ENCODE data around the gene NCS1.
A peak's percentile ranks its signal among the peaks of the same experiment; 100 is the strongest.

NCS1 gene

GRCh38 chr9:130172161-130172857, at the start of gene NCS1:
NCS1 (plus strand) TSS chr9:130172404; CDS start chr9:130172664, 260 bp downstream.
- DNase-seq = peak; percentile 85

GRCh38 chr9:130122456-130122855, 49.7 kb upstream of the NCS1 start:
- no peak for DNase-seq

- DNase-seq = no peak
Measured at GRCh38 chr9:130124085-130124860, 47.9 kb upstream of the NCS1 start.

GRCh38 chr9:130126721-130127433, 45.3 kb upstream of the NCS1 start:
- DNase-seq = no peak

- no peak for DNase-seq
Measured at GRCh38 chr9:130128251-130128650, 44.0 kb upstream of the NCS1 start.

- DNase-seq = no peak
Measured at GRCh38 chr9:130128733-130129431, 43.3 kb upstream of the NCS1 start.

GRCh38 chr9:130129432-130130061, 42.7 kb upstream of the NCS1 start:
- DNase-seq = no peak

GRCh38 chr9:130132746-130133145, 39.5 kb upstream of the NCS1 start:
- DNase-seq = no peak

DNA sequence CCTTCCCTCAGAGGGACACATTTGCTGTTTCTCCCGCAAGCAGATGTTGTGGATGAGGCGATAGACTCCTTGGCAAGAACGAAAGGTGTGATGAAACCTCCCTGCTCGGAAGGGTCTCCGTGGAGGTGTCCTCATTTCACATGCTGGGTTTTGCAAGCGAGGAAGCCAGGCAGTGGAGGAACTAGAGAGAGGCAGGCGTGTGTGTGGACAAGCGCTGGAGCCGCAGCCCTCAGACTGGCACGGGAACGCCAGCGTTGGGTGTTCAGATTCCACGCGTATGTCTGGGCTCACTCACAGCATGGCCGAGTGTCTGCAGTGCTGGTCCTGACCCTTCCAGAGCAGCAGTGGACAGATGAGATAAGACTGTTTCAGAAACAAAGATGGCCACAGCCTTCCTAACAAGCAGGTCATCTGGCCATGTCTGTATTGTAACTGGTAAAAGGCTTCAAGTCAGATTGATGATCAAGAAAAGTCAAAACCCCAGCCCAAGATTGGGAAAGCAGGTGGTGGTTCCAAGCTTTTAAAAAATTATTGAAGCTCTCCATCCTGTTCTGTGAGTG, 35.0 kb upstream of the NCS1 start:
- no peak for DNase-seq

GRCh38 chr9:130137641-130138081, 34.5 kb upstream of the NCS1 start:
- no peak for DNase-seq

DNA sequence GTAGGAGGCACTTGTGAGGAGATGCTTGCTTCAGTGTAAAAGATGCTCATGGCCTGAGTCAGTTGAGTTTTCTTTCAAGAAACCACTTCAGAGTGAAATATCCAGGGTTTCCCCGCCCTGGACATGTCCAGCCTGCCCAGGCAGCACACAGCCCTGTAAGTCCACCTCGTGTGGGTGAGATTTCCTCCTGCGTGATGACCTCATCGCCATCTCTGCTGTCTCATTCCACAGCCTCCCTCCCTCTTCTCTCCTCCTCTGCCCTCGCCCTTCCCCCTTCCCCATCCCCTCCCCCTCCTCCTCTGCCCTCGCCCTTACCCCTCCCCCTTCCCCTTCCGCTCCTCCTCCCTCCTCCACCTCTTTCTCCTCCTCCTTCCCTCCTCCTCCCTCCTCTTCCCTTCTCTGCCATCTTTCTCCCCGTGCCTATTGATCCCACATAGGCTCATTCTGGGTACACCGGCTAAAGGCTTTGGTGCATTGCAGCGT, 34.0 kb upstream of the NCS1 start:
- DNase-seq = peak; percentile 57

DNA sequence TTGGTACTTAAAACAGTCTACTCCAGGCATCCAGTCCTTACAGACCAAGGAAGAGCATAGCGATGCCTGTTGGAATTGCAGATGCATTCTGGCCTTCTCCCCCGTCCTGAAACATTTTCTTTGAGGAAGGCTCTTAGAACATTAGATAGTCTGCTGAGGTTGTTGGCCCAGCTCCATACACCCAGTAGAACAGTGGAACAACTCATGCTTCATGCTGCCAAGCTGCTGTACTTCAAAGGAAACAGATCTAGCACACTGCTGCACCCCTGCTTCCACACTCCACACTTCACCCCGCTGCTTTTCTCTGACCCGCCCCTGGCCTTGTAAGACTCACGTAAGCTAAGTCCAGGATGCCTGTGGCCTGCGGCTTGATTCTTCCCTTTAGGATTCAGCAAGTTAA, 33.4 kb upstream of the NCS1 start:
- DNase-seq = no peak

DNA sequence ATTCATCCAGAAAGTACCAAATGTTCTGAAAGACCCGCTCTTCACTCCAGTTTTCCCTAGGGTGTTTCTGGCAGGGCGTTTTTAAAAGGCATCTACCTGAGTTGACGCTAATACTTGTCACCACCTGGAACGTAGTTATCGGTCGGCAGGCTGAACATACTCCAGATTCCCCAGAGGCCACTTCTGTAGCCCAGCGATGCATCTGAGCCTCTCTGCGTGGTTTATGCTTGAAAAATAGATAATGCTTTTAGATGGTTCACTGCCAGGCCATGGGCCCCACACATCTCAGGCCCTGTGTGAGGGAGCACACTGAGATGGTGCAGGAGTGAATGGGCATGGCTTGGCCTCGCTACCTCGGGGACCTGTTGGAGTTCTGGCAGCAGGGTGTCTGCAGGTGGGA, 33.0 kb upstream of the NCS1 start:
- no peak for DNase-seq

DNA sequence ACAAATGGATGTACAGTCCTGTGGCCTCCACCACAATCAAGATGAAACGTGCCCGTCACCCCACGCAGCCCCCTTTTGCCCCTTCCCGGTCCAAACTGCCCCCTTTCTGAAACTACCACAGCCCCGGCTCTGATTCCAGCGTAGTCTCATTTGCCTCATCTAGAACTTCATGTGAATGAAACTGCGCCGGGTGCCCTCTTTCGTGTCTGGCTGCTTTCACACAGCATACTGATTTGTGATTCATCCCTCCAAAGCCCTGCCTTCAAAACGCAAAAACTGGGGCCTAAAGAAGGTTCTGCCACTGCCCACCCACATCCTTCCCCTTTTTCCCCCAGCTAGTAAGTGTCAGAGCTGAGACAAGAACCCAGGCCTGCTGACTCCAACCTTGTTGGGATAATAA, 31.5 kb upstream of the NCS1 start:
- DNase-seq = no peak

- no peak for DNase-seq
Measured at GRCh38 chr9:130142056-130142455, 30.1 kb upstream of the NCS1 start.

DNA sequence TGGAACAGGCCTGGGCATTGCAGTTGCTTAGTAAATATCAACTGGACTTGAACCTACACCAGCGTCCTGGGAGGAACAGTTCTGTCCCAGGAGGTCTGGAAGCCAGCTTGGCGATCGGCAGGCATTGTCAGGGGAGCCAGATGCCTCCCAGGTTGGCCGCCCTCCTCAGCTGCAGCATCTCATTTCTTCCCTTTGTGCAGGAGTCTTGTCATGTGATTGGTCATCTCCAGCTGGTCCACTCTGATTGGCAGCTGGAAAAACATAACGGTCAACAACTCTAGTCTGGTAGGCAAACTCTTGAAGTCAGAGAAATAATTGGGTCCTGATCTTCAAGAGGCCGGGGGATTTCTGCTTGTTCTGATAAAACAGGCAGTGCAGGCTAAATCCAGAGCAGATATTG, 29.6 kb upstream of the NCS1 start:
- peak; percentile 29 for DNase-seq

- DNase-seq = peak; percentile 78
Measured at GRCh38 chr9:130143279-130143893, 28.8 kb upstream of the NCS1 start.

GRCh38 chr9:130143958-130144366, 28.2 kb upstream of the NCS1 start:
- DNase-seq = peak; percentile 58

GRCh38 chr9:130144703-130145102, 27.5 kb upstream of the NCS1 start:
- DNase-seq = peak; percentile 75

DNA sequence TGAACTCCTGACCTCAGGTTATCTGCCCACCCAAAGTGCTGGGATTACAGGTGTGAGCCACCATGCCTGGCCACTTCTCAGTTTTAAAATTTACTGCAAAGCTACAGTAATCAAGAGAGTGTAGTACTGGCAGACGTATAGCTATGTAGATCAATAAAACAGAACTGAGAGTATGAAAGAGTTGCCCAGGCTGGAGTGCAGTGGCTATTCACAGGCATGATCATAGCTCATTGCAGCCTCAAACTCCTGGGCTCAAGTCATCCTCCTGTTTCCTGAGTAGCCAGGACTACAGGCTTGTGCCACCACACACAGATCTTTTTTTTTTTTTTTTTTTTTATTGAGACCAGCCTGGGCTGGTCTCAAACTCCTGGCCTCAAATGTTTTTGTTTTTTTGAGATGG, 26.5 kb upstream of the NCS1 start:
- peak; percentile 18 for DNase-seq

DNA sequence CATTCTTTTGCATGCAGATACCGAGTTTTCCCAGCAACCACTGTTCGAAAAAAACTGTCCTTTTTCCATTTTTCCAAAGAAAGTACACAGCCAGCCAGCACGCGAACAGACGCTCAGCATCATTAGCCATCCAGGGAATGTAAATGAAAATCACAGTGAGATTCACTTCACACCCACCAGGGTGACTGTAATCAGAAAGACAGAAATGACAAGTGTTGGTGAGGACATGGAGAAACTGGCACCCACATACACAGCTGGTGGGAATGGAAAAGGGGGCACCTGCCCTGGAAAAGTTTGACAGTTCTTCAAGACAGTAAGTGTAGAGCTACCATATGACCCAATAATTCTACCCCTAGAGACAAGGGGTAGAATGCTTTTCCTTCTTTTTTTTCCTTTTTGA, 25.0 kb upstream of the NCS1 start:
- DNase-seq = no peak

GRCh38 chr9:130147910-130148309, 24.3 kb upstream of the NCS1 start:
- DNase-seq = no peak

Measured in DMS53 (cell line).